ENCODE measurements around the gene BDKRB2. TPM values are rescaled to one million over a fixed set of nuclear protein-coding genes. Genes with fewer than 3 reads are reported as not detected.

The BDKRB2 gene
- total RNA-seq, 1 donor from 2014 or later = 0.29 TPM

DNA sequence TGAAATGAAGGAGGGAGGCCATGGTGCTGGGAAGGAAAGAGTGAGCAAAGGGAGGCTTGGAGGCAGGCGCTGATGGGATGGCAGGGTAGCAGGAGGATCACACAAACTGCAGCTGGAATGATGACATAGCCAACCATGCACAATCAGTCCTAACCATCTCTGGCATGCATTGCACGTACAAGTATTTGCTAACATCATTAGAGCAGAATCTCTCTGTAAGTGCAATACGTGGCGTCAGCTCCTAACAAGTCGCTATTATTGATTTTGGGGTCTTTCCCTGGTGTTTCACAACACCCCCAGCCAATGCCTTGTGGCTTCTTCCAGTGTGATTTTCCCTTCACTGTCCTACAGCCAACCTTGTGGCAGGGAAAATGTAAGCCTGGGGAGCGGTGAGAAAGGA is 69.9 kb downstream of the BDKRB2 start:
- DNase-seq (ENCODE audit: low read depth) = no peak
- H3K4me3 ChIP-seq (ENCODE audit: low read depth, low read length) = no peak overlapping the region
- TF ChIP-seq, protein P1, sequence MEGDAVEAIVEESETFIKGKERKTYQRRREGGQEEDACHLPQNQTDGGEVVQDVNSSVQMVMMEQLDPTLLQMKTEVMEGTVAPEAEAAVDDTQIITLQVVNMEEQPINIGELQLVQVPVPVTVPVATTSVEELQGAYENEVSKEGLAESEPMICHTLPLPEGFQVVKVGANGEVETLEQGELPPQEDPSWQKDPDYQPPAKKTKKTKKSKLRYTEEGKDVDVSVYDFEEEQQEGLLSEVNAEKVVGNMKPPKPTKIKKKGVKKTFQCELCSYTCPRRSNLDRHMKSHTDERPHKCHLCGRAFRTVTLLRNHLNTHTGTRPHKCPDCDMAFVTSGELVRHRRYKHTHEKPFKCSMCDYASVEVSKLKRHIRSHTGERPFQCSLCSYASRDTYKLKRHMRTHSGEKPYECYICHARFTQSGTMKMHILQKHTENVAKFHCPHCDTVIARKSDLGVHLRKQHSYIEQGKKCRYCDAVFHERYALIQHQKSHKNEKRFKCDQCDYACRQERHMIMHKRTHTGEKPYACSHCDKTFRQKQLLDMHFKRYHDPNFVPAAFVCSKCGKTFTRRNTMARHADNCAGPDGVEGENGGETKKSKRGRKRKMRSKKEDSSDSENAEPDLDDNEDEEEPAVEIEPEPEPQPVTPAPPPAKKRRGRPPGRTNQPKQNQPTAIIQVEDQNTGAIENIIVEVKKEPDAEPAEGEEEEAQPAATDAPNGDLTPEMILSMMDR (conservative IDR thresholded peaks at IDR 0.05; ENCODE audit: low read depth, low read length) = no peak

DNA sequence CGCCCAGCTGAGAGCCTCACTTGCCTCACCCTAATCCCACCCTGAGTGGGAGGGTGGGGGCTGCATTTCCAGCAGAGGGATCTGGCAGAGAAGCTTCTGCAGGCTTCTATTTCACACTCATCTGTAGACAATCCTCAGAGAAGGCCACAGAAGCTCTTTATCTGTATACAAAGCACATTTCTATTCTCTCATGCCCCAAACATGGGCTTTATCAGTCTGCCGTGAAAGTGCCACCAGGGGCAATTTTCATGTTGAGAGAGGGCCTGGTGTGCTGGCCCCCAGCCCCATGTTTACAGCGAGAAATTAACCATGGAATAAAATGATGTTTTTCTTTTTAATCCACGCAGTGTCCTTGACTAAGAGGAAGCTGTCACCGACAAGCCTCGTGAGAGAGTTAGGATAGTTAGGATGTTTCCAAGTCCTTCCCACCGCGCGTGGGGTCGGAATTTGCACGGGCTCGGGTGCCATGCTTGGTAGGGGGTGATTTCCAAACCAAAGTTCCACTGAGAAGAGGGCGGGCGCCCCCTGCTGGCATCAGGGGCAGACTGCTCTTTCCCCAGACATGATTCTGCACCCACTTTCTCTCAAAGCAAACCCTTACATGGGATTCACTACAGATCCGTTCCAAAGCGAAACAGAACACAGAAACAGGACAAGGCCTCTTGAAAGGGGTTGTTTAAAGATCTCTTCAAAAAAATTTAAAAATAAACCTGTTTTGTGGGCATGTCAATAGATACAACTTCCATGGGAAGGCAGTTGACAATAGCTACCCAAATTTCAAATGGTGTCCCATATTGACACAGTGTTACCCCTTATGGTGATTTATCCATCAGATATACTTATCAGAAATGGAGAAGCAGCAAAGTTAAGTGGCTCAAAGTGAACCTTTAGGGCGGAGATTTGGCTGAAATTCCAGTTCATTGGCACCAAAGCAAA is 70.8 kb downstream of the BDKRB2 start:
- H3K4me3 ChIP-seq (ENCODE audit: low read depth, low read length) = no peak overlapping the region
- TF ChIP-seq, protein P1 (conservative IDR thresholded peaks at IDR 0.05; ENCODE audit: low read depth, low read length) = peak; percentile 98
- no peak for DNase-seq (ENCODE audit: low read depth)

DNA sequence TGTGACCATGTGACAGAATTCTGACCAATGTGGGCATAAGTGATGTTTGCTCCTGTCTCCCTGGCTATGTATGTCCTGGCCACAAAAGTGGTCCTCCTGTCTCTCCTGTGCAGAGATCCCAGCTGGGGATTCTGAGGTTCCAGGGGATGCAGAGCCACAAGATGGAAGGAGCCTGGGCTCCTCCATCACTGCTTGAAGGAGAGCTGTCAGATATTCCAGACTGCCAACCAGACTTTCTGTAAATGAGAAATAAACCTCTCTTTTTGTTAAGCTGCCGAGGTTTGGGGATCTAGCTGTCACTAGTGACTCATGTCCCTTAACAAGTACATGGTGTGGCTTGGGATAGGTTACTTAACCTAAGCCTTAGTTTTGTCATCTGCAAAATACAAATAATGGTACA is 73.3 kb downstream of the BDKRB2 start:
- H3K4me3 ChIP-seq (ENCODE audit: low read depth, low read length) = no peak overlapping the region
- TF ChIP-seq, protein P1 (conservative IDR thresholded peaks at IDR 0.05; ENCODE audit: low read depth, low read length) = no peak
- no peak for DNase-seq (ENCODE audit: low read depth)

DNA sequence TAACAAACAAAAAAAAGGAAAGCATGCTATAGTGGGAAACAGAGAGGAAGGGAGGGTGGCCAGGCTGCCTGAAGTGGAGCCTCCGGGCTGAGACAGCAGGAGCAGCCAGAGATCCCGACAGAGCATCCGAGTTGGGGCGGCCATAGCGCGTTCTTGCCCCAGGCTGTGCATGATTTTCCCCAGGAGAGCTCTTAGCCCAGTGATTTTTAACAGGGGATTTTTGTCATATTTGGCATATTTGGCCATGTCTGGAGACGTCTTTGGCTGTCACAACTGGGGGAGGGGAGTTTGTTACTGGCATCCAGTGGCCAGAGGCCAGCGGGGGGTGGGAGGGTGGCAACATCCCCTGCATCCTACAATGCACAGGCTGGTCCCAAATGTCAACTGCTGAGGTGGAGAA is 74.9 kb downstream of the BDKRB2 start:
- DNase-seq (ENCODE audit: low read depth) = no peak
- TF ChIP-seq, protein P1 (conservative IDR thresholded peaks at IDR 0.05; ENCODE audit: low read depth, low read length) = no peak
- H3K4me3 ChIP-seq (ENCODE audit: low read depth, low read length) = no peak overlapping the region

DNA sequence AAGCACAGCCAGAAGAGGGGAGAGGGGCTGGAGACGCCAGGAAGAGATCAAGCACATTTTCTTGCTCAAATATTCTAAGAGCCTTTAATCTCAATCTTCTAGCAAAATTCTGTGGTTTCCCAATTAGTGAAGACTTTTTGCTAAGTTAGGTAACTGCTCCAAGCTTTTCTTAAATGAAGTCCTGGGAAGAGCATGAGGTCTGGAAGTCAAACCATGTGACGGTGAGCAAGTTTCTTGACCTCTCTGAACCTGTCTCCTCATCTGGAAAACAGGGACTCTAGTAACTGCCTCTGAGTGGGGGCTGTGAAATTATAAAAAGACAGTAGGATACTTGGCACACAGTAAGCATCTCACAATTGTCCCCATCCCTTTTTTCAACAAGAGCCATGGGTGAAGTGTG is 75.5 kb downstream of the BDKRB2 start:
- H3K4me3 ChIP-seq (ENCODE audit: low read depth, low read length) = no peak overlapping the region
- TF ChIP-seq, protein P1 (conservative IDR thresholded peaks at IDR 0.05; ENCODE audit: low read depth, low read length) = no peak
- no peak for DNase-seq (ENCODE audit: low read depth)

DNA sequence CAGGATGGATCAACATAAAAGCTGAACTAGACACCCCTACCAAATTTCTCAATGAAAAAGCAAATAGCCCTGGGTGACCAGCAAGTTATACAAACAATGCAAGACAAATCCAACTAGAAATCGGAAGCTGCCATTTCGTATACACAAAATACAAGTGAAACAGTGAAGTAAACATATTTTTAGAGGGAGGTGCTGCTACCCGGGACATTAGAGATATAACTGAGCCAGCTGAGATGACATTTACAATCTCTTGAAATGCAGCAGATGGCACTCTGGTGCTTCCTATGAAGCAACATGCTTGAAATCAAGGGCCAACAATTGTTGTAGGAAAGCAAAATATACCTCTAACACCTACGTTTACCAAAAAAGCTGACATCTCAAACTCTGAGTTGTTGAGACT is 76.8 kb downstream of the BDKRB2 start:
- DNase-seq (ENCODE audit: low read depth) = no peak
- no peak overlapping the region for H3K4me3 ChIP-seq (ENCODE audit: low read depth, low read length)
- TF ChIP-seq, protein P1 (conservative IDR thresholded peaks at IDR 0.05; ENCODE audit: low read depth, low read length) = no peak

DNA sequence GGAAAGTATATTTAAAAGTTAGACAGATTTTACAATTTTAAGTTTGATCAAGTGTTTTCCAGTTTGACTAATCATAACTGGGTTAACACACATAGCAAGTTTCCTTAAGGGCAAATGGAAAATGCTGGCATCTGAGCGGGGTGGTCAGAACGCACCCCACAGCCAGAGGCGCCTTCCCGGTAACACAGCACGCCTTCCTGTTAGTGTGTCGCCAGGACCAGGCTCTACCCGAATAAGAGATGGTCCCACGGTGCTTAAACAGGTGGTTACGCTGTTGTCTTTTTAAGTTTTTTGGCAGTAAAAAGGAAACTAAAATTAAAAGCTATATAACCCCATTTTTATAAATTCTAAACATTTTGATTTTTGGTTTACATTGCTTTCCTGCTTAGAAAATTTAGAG is 79.4 kb downstream of the BDKRB2 start:
- no peak for DNase-seq (ENCODE audit: low read depth)
- TF ChIP-seq, protein P1 (conservative IDR thresholded peaks at IDR 0.05; ENCODE audit: low read depth, low read length) = no peak
- no peak overlapping the region for H3K4me3 ChIP-seq (ENCODE audit: low read depth, low read length)
